ENCODE measurements around the gene SAP25. TPM values are rescaled to one million over a fixed set of nuclear protein-coding genes. Genes with fewer than 3 reads are reported as not detected.
"Not testable (repeated sequence)": the region's sequence is repeated elsewhere in the genome, so short reads cannot be mapped to it uniquely, and the experiment has no call there.

Gene SAP25
- polyA plus RNA-seq, 1 donor from 2014 or later, result 0.52 TPM

- not testable (repeated sequence) for H3F3A ChIP-seq (ENCODE audit: insufficient read depth, low read length, poor library complexity, severe bottlenecking); H3K9me3 ChIP-seq (ENCODE audit: low read length); H4K20me1 ChIP-seq (ENCODE audit: insufficient read depth); H3K27me3 ChIP-seq (ENCODE audit: insufficient read depth, low read depth, low read length); H3K9ac ChIP-seq (ENCODE audit: low read length); H3K36me3 ChIP-seq (ENCODE audit: insufficient read depth, low read length); H3K27ac ChIP-seq (ENCODE audit: low read length); H3K9me2 ChIP-seq (ENCODE audit: insufficient read depth, low read length); H3K4me3 ChIP-seq (ENCODE audit: low read length); H3K4me2 ChIP-seq (ENCODE audit: low read length); H3K79me2 ChIP-seq (replicated peaks; ENCODE audit: insufficient read depth, low read length); H2AFZ ChIP-seq (ENCODE audit: low read depth, low read length)
These were observed 37.7 kb downstream of the SAP25 start for GRCh38 chr7:100535982-100536381.

GRCh38 chr7:100532165-100533022, 41.3 kb downstream of the SAP25 start:
- Histone ChIP-seq H3K9me3 (ENCODE audit: low read length) (no peaks in the 10 kb centered on the region), H3K9me2 (ENCODE audit: insufficient read depth, low read length) (no peaks in the 10 kb centered on the region), H2AFZ (ENCODE audit: low read depth, low read length) (no peak overlapping the region), H3K27ac (ENCODE audit: low read length) (no peak overlapping the region), H3K9ac (ENCODE audit: low read length) (no peak overlapping the region), H3K79me2 (replicated peaks; ENCODE audit: insufficient read depth, low read length) (no peaks in the 10 kb centered on the region), H3K36me3 (ENCODE audit: insufficient read depth, low read length) (no peaks in the 10 kb centered on the region), H4K20me1 (ENCODE audit: insufficient read depth) (no peaks in the 10 kb centered on the region), H3K27me3 (ENCODE audit: insufficient read depth, low read depth, low read length) (no peaks in the 10 kb centered on the region), H3K4me2 (ENCODE audit: low read length) (no peak overlapping the region), H3K4me3 (ENCODE audit: low read length) (no peak overlapping the region), H3F3A (ENCODE audit: insufficient read depth, low read length, poor library complexity, severe bottlenecking) (no peaks in the 10 kb centered on the region)
- TF ChIP-seq SMC3 (conservative IDR thresholded peaks at IDR 0.05; ENCODE audit: poor library complexity), result no peak
- TF ChIP-seq POLR2AphosphoS5 (IDR thresholded peaks at IDR 0.05), result no peak
- TF ChIP-seq EP300 (conservative IDR thresholded peaks at IDR 0.05; ENCODE audit: poor library complexity, severe bottlenecking), result no peak
- no peak for TF ChIP-seq MXI1 (conservative IDR thresholded peaks at IDR 0.05; ENCODE audit: poor library complexity, severe bottlenecking)
- TF ChIP-seq EZH2 (IDR thresholded peaks at IDR 0.05; ENCODE audit: borderline replicate concordance, insufficient read depth, low read length, poor library complexity, severe bottlenecking), result no peak
- TF ChIP-seq REST (IDR thresholded peaks at IDR 0.05; ENCODE audit: borderline replicate concordance), result no peak

GRCh38 chr7:100528108-100528866, 45.4 kb downstream of the SAP25 start:
- not testable (repeated sequence) for H3K4me2 ChIP-seq (ENCODE audit: low read length); H2AFZ ChIP-seq (ENCODE audit: low read depth, low read length); H3K9ac ChIP-seq (ENCODE audit: low read length); H3F3A ChIP-seq (ENCODE audit: insufficient read depth, low read length, poor library complexity, severe bottlenecking); H3K27ac ChIP-seq (ENCODE audit: low read length); H3K4me3 ChIP-seq (ENCODE audit: low read length); H3K27me3 ChIP-seq (ENCODE audit: insufficient read depth, low read depth, low read length); H4K20me1 ChIP-seq (ENCODE audit: insufficient read depth); H3K79me2 ChIP-seq (replicated peaks; ENCODE audit: insufficient read depth, low read length); H3K36me3 ChIP-seq (ENCODE audit: insufficient read depth, low read length); H3K9me2 ChIP-seq (ENCODE audit: insufficient read depth, low read length); H3K9me3 ChIP-seq (ENCODE audit: low read length)

GRCh38 chr7:100523192-100523591, 50.5 kb downstream of the SAP25 start:
- not testable (repeated sequence) for H3K27me3 ChIP-seq (ENCODE audit: insufficient read depth, low read depth, low read length); H3K9me2 ChIP-seq (ENCODE audit: insufficient read depth, low read length)

More at GRCh38 chr7:100523192-100523591, 50.5 kb downstream of the SAP25 start:
- H3K36me3 ChIP-seq (ENCODE audit: insufficient read depth, low read length); H3K9me3 ChIP-seq (ENCODE audit: low read length); H3K27ac ChIP-seq (ENCODE audit: low read length); H2AFZ ChIP-seq (ENCODE audit: low read depth, low read length); H3K4me2 ChIP-seq (ENCODE audit: low read length); H4K20me1 ChIP-seq (ENCODE audit: insufficient read depth); H3F3A ChIP-seq (ENCODE audit: insufficient read depth, low read length, poor library complexity, severe bottlenecking); H3K4me3 ChIP-seq (ENCODE audit: low read length); H3K79me2 ChIP-seq (replicated peaks; ENCODE audit: insufficient read depth, low read length); H3K9ac ChIP-seq (ENCODE audit: low read length): not testable (repeated sequence)
